Vagina (tissue), 2 donors: ENCODE measurements around the gene RFPL4A.

Experiments used
- CTCF ChIP-seq, 3 experiments: fragments of 450-650 bp in 2 of 3; fragments of 200-600 bp in 1 of 3; sonication (generic) in 1 of 3; IDR thresholded peaks; one replicate each; pipeline ENCODE4 v1.5.1; 2017 to 2019; ENCODE audit warnings: antibody characterized with exemption in 3 of 3, mild to moderate bottlenecking in 2 of 3, moderate library complexity in 2 of 3
- POLR2A ChIP-seq, 2 donors: fragments of 450-650 bp; IDR thresholded peaks; one replicate each; pipeline ENCODE4 v1.6.1; 2017; ENCODE audit warnings: antibody characterized with exemption in 2 of 2, mild to moderate bottlenecking in 2 of 2, moderate library complexity in 2 of 2
- POLR2AphosphoS5 ChIP-seq, 2 donors: sonication (generic); formaldehyde crosslinking; IDR thresholded peaks; one replicate each; pipeline ENCODE4 v1.9.0; 2017; ENCODE audit warnings: antibody characterized with exemption in 2 of 2, mild to moderate bottlenecking in 2 of 2, low read depth in 1 of 2; ENCODE audit not compliant: insufficient read depth in 1 of 2

GRCh38 chr19:55778331-55778730 is 19.4 kb downstream of the RFPL4A start:
- TF ChIP-seq CTCF (IDR thresholded peaks at IDR 0.05) (no peak), POLR2A (IDR thresholded peaks at IDR 0.05) (no peak), POLR2AphosphoS5 (IDR thresholded peaks at IDR 0.05; ENCODE audit: insufficient read depth in 1 of 2, low read depth in 1 of 2) (no peak)
